Skin of body (tissue), 2 donors: ENCODE results near the gene PRR35. TPM values are rescaled to one million over a fixed set of nuclear protein-coding genes. Genes with fewer than 3 reads are reported as not detected.

Source experiments
- DNase-seq: peaks from one replicate; lab custom pipeline; 2025; lab: John Stamatoyannopoulos, UW
- total RNA-seq: library from RNA; depleted of rRNA; stranded (reverse); fragments of >200 nt; gene quantifications from one replicate; pipeline ENCODE4 v1.2.3, GENCODE V29; 2014

PRR35 gene
- total RNA-seq, 1 donor from 2014 or later: not detected

GRCh38 chr16:546909-547770, 13.1 kb upstream of the PRR35 start:
- no peak for DNase-seq

GRCh38 chr16:548586-548985, 11.6 kb upstream of the PRR35 start:
- DNase-seq: no peak

- no peak for DNase-seq
Measured at GRCh38 chr16:549544-550263, 10.5 kb upstream of the PRR35 start.

GRCh38 chr16:551210-551609, 9.0 kb upstream of the PRR35 start:
- DNase-seq: no peak

- no peak for DNase-seq
Measured at GRCh38 chr16:552171-552570, 8.0 kb upstream of the PRR35 start.

GRCh38 chr16:553601-554296, 6.4 kb upstream of the PRR35 start:
- DNase-seq: no peak

- no peak for DNase-seq
Measured at GRCh38 chr16:554297-554621, 5.9 kb upstream of the PRR35 start.

GRCh38 chr16:554640-555365, 5.4 kb upstream of the PRR35 start:
- no peak for DNase-seq

GRCh38 chr16:555528-556473, 4.4 kb upstream of the PRR35 start:
- DNase-seq: no peak

GRCh38 chr16:556474-557173, 3.6 kb upstream of the PRR35 start:
- no peak for DNase-seq

- no peak for DNase-seq
Measured at GRCh38 chr16:557463-558297, 2.5 kb upstream of the PRR35 start.

GRCh38 chr16:558298-559020, 1.7 kb upstream of the PRR35 start:
- no peak for DNase-seq

- DNase-seq: no peak
Measured at GRCh38 chr16:559021-559380, 1.2 kb upstream of the PRR35 start.

- DNase-seq: no peak
Measured at GRCh38 chr16:559411-560203, 587 bp upstream of the PRR35 start.

GRCh38 chr16:560701-561412, 663 bp downstream of the PRR35 start:
- no peak for DNase-seq

GRCh38 chr16:561413-561794, 1.2 kb downstream of the PRR35 start:
- no peak for DNase-seq
